Adrenal gland (tissue), 12 donors: ENCODE results near the gene ANTXR1. TPM values are rescaled to one million over a fixed set of nuclear protein-coding genes. Genes with fewer than 3 reads are reported as not detected.
A peak's percentile ranks its signal among the peaks of the same experiment; 100 is the strongest.

Source experiments
- DNase-seq, 7 donors: peaks; one replicate each; pipeline ENCODE4 v3.0.0-alpha.2; 2019 to 2020
- H3K27ac ChIP-seq, 5 donors: fragments of 200-600 bp; sonication (generic) in 4 of 5; 1 replicate in 3 of 5; 2 replicates in 2 of 5; pipeline versions ENCODE4 v1.5.1 to v1.8.0; 2016 to 2020; ENCODE audit warnings: mild to moderate bottlenecking in 1 of 5
- H3K27me3 ChIP-seq: fragments of 200-600 bp; 2 replicates; pipeline ENCODE4 v1.8.0; 2021
- H3K36me3 ChIP-seq, 2 donors: fragments of 200-600 bp; replicated peaks in 1 of 2; 1 replicate in 1 of 2; 2 replicates in 1 of 2; pipeline versions ENCODE4 v1.5.1 to v1.8.0; 2018 to 2022
- H3K4me1 ChIP-seq, 2 donors: fragments of 200-600 bp; replicated peaks in 1 of 2; 1 replicate in 1 of 2; 2 replicates in 1 of 2; pipeline versions ENCODE4 v1.5.1 to v1.8.0; 2018 to 2021
- H3K4me3 ChIP-seq, 4 donors: fragments of 200-600 bp; sonication (generic) in 3 of 4; one replicate each; pipeline ENCODE4 v1.5.1; 2016 to 2018
- H3K9me3 ChIP-seq, 3 donors: fragments of 200-600 bp; sonication (generic) in 1 of 3; replicated peaks in 1 of 3; 1 replicate in 2 of 3; 2 replicates in 1 of 3; pipeline versions ENCODE4 v1.5.1 to v1.8.0; 2016 to 2021
- CTCF ChIP-seq, 6 experiments: fragments of 450-650 bp in 4 of 6; fragments of 200-600 bp in 2 of 6; sonication (generic) in 1 of 6; IDR thresholded peaks; 1 replicate in 5 of 6; 2 replicates in 1 of 6; pipeline versions ENCODE4 v1.5.1 to v1.8.0; 2016 to 2021; ENCODE audit warnings: antibody characterized with exemption in 6 of 6, mild to moderate bottlenecking in 2 of 6, moderate library complexity in 1 of 6
- POLR2A ChIP-seq, 2 donors: fragments of 450-650 bp; IDR thresholded peaks; one replicate each; pipeline ENCODE4 v1.6.1; 2017; ENCODE audit warnings: antibody characterized with exemption in 2 of 2, mild to moderate bottlenecking in 2 of 2, moderate library complexity in 1 of 2
- WGBS, 4 donors: extraction: QIAGEN DNeasy Blood & Tissue Kit in 2 of 4; methylation state at CpG; one replicate each; pipeline versions ENCODE4 v1.1.5 to v1.1.7; 2013 to 2017; 5-methylcytosine and 5-hydroxymethylcytosine counted together
- intact Hi-C, 2 donors: fragments of 100-400 bp; cut with DNase I; formaldehyde crosslinking; loops; one replicate each; pipeline versions ENCODE4 v1.14.1 to v1.15.0; 2022 to 2023
- polyA plus RNA-seq, 3 donors: library from polyadenylated mRNA; stranded (reverse); fragments of 200-250 nt in 2 of 3; fragments of 350-450 nt in 1 of 3; fragmentation: Illumina TruSeq in 1 of 3; extraction: RNeasy Lipid Tissue Mini Kit (QIAGEN cat#74804) in 1 of 3; gene quantifications; one replicate each; pipeline ENCODE4 v1.2.3, GENCODE V29; 2013 to 2014
- total RNA-seq, 9 donors: library from RNA; depleted of rRNA in 4 of 9; stranded (reverse); fragments of >200 nt in 4 of 9; fragments of 120-200 nt in 1 of 9; fragmentation: NEBNext Ultra II Directional in 1 of 9; extraction: Animal tissue kit (Norgen Biotek cat#: 25700) in 1 of 9; gene quantifications; one replicate each; pipeline versions ENCODE4 v1.1.0 to v1.2.4, GENCODE V29; 2013 to 2023
- donor health status: healthy with polysubstance abuse.
- donor health status: Bipolar disorder and iron deficiency.
- donor health status: DM: yes; HTN: yes; CAD: no.
- donor health status: DM: no; HTN: no; CAD: no.
- donor health status: DM: no; HTN: no; CAD: no.
- donor health status: DM: yes; HTN: yes; CAD: no.

ANTXR1 gene
- total and polyA plus RNA-seq, 12 donors = 19.0 to 386 (median 119) TPM

DNA sequence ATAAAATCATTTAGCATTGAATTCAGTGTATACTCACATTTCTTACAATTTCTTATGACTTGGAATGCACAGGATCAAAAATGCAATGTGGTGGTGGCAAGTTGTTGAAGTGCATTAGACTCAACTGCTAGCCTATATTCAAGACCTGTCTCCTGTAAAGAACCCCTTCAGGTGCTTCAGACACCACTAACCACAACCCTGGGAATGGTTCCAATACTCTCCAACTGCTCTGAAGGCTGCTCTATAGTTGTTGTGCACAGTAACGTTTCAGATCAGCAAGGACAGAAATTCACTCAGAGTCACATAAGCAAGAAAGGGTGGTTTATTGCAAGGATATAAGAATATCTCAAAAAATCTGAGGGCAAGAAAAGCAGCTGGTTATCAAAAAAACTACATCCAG lies 32.0 kb upstream of the ANTXR1 start:
- intact Hi-C loops = no loop called here
- H3K27ac ChIP-seq = no peak overlapping the region

GRCh38 chr2:68987021-68987503 lies 25.9 kb upstream of the ANTXR1 start:
- Histone ChIP-seq H3K27ac (peak overlapping the region; percentile 6 to 75 (median 34)), H3K9me3 (no peaks in the 10 kb centered on the region), H3K4me1 (peaks cover 7 to 16% of the 10 kb centered on the region in 2 donors), H3K36me3 (no peaks in the 10 kb centered on the region), H3K27me3 (no peaks in the 10 kb centered on the region), H3K4me3 (no peak overlapping the region)
- intact Hi-C loops = no loop called here
- TF ChIP-seq CTCF (IDR thresholded peaks at IDR 0.05) (no peak), POLR2A (IDR thresholded peaks at IDR 0.05) (no peak)
- DNase-seq = peak; percentile 66 to 93 (median 87)
- 34 to 54% (median 38%) methylated on average over 5 of the region's 5 CpGs for WGBS, 4 donors

More for the DNA sequence above, 32.0 kb upstream of the ANTXR1 start:
- no peak for DNase-seq
- Histone ChIP-seq H3K27me3 (no peaks in the 10 kb centered on the region), H3K36me3 (no peaks in the 10 kb centered on the region), H3K4me1 (peaks cover 6 to 7% of the 10 kb centered on the region in 2 donors), H3K9me3 (no peaks in the 10 kb centered on the region), H3K4me3 (no peak overlapping the region)
- TF ChIP-seq POLR2A (IDR thresholded peaks at IDR 0.05) (no peak), CTCF (IDR thresholded peaks at IDR 0.05) (no peak)
- 14 to 40% (median 30%) methylated on average over 1 of the region's 1 CpG for WGBS, 4 donors

- WGBS, 4 donors = 30 to 61% (median 52%) methylated on average over 5 of the region's 5 CpGs
- intact Hi-C loops = no loop called here
- Histone ChIP-seq H3K4me1 (peaks cover 7 to 16% of the 10 kb centered on the region in 2 donors), H3K4me3 (no peak overlapping the region), H3K9me3 (no peaks in the 10 kb centered on the region), H3K27ac (no peak overlapping the region), H3K36me3 (no peaks in the 10 kb centered on the region), H3K27me3 (no peaks in the 10 kb centered on the region)
- no peak for DNase-seq
- TF ChIP-seq POLR2A (IDR thresholded peaks at IDR 0.05) = no peak
- no peak for TF ChIP-seq CTCF (IDR thresholded peaks at IDR 0.05)
Measured at GRCh38 chr2:68989035-68989434, 23.9 kb upstream of the ANTXR1 start.

GRCh38 chr2:68992341-68992740 lies 20.6 kb upstream of the ANTXR1 start:
- H3K4me3 ChIP-seq = no peak overlapping the region
- H3K27ac ChIP-seq = no peak overlapping the region
- TF ChIP-seq CTCF (IDR thresholded peaks at IDR 0.05) = no peak
- TF ChIP-seq POLR2A (IDR thresholded peaks at IDR 0.05) = no peak
- H3K9me3 ChIP-seq = no peaks in the 10 kb centered on the region
- DNase-seq = no peak
- no peaks in the 10 kb centered on the region for H3K27me3 ChIP-seq
- 86 to 92% (median 90%) methylated on average over 5 of the region's 5 CpGs for WGBS, 4 donors
- peaks cover 4% of the 10 kb centered on the region in 2 donors for H3K4me1 ChIP-seq
- H3K36me3 ChIP-seq = no peaks in the 10 kb centered on the region
- intact Hi-C loops = no loop called here
